ENCODE measurements around the gene ZBTB9.

DNA sequence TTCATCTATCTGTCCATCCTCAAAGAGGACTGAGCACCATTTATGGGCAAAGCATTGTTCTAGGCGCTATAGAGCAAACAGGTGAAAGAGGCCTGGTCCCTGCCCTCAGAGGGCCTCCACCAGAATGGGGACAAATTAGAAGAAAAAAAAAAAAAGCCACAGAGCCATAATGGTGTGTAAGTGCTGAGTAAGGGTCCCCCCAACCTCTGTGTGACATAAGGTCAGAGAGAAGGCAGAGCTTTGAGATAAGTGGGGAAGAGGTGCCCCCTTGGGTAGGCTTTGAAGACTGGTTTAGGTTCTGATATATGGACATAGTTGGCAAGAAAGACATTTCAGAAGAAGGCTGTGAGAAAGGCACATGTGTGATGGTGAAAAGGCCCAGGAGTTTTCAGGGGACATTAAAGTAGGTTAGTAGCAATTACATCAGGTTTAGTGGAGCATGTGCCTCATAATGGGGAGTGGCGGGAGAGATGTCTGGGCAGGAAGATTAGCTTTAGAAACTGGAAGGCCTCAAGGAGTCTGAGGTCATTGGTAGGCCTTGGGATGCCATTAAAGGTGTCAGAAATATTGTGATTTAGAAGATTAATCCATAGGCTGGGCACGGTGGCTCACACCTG is 15.3 kb upstream of the ZBTB9 start:
- TF ChIP-seq, protein P1, sequence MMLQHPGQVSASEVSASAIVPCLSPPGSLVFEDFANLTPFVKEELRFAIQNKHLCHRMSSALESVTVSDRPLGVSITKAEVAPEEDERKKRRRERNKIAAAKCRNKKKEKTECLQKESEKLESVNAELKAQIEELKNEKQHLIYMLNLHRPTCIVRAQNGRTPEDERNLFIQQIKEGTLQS (IDR thresholded peaks at IDR 0.05): no peak
- no peak for TF ChIP-seq POLR2A (IDR thresholded peaks at IDR 0.05; ENCODE audit: borderline replicate concordance, extremely low read depth, insufficient read depth, insufficient read length)
- TF ChIP-seq, protein P2, sequence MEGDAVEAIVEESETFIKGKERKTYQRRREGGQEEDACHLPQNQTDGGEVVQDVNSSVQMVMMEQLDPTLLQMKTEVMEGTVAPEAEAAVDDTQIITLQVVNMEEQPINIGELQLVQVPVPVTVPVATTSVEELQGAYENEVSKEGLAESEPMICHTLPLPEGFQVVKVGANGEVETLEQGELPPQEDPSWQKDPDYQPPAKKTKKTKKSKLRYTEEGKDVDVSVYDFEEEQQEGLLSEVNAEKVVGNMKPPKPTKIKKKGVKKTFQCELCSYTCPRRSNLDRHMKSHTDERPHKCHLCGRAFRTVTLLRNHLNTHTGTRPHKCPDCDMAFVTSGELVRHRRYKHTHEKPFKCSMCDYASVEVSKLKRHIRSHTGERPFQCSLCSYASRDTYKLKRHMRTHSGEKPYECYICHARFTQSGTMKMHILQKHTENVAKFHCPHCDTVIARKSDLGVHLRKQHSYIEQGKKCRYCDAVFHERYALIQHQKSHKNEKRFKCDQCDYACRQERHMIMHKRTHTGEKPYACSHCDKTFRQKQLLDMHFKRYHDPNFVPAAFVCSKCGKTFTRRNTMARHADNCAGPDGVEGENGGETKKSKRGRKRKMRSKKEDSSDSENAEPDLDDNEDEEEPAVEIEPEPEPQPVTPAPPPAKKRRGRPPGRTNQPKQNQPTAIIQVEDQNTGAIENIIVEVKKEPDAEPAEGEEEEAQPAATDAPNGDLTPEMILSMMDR (IDR thresholded peaks at IDR 0.05 in 2 of 3, conservative IDR thresholded peaks at IDR 0.05 in 1 of 3; ENCODE audit: borderline replicate concordance in 1 of 3, insufficient read depth in 1 of 3, low read depth in 2 of 3, low read length in 2 of 3): no peak

All from HCT116 (cell line).